Urothelium cell line (cell line): Measurements from ENCODE around the gene SFSWAP.
A peak's percentile ranks its signal among the peaks of the same experiment; 100 is the strongest.
"Not testable (repeated sequence)": the region's sequence is repeated elsewhere in the genome, so short reads cannot be mapped to it uniquely, and the experiment has no call there.

ENCODE experiments used
- DNase-seq: peaks from one replicate; pipeline ENCODE4 v3.0.0; 2011; ENCODE audit warnings: low spot score, mixed read lengths
- FAIRE-seq: peaks from 2 replicates; lab custom pipeline; 2011; peaks lifted over from hg19 to GRCh38; lab: Jason Lieb, UNC

SFSWAP gene

DNA sequence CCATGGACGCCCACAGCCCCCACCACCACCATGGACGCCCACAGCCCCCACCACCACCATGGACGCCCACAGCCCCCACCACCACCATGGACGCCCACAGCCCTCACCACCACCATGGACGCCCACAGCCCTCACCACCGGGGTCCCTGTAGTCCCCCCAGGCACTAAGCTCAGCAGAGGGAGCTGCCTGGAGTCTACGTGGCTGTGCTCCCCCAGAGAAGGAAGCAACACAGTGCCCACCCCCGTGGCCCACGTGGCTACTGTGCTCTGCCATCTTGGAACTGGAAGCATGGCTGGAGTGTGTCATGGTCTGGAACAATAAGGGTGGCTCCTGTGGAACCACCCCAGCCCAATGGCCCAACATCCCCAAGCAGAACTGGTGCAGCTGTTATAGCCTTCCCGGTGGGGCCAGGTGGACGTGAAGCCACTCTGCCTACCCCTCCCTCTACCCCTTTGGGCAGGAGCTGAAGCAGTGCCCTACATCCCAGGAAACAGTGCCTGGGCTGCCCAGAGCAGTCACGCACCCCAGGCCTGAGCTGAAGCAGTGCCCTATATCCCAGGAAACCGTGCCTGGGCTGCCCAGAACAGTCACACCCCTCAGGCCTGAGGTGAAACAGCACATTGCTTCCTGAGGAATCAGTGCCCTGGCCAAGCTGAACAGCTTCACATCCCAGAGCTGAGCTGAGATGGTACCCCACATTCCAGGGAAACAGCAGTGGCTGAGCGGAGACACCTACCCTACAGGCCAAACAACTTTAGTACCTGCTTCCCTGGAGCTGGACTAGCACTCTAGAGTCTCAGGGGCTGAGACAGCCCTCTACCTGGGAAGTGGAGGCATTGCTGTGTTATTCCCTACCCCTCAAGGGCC is 9.0 kb upstream of the SFSWAP start:
- FAIRE-seq (no peak), DNase-seq (no peak)

DNA sequence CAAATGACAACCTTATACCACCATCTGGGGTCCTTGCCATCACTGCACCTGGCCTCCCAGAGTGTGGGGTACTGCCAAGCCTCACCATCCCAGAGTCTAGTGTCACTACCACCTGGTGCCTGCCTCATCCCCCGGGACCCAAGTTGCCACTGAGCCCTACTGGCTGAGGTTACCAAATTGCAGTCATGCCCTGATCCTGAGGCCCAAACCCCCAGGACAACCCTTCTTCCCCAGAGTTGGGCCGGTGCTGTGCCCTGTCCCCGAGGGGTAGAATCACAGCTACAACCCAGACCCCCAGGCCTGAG is 8.4 kb upstream of the SFSWAP start:
- FAIRE-seq: no peak
- no peak for DNase-seq

DNA sequence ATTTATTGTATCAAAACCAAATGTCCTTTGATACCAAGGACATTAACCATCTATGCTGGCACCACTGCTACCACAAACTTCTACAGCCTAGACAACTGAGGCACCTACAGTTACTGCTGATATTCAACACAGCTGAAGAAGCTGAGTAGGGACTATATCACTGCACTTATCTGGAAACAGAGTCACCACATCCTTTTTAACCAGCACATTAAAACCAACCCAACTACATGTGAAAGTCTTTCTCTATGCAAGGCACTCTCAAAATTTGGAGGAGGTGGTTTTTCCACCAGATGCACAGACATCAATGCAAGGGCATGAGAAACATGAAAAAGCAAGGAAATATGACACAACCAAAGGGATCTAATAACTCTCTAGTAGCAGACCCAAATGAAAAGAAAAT is 7.7 kb upstream of the SFSWAP start:
- no peak for FAIRE-seq
- DNase-seq: no peak

DNA sequence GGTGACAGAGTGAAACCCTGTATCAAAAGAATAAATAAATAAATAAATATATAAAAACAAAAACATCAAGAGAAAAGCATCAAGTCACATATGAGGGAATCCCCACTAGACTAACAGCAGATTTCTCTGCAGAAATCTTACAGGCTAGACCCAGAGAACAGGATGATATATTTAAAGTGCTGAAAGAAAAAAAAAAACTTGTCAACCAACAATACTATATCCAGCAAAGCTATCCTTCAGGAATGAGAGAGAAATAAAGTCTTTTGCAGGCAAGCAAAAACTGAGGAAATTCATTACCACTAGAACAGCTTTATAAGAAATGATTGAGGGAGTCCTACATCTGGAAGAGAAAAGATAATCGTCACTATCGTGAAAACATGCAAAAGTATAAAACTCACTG is 6.4 kb upstream of the SFSWAP start:
- DNase-seq: no peak
- no peak for FAIRE-seq

DNA sequence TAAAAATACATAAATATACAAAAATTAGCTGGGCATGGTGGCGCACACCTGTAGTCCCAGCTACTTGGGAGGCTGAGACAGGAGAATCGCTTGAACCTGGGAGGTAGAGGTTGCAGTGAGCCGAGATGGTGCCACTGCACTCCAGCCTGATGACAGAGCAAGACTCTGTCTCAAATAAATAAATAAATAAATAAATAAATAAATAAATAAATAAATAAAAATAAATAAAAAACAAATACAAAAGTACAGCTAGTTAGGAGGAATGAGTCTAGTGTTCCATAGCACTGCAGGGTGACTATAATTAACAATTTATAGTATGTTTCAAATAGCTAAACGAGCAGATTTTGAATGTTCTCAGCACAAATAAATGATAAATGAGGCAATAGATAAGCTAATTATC is 4.2 kb upstream of the SFSWAP start:
- not testable (repeated sequence) for FAIRE-seq, DNase-seq

DNA sequence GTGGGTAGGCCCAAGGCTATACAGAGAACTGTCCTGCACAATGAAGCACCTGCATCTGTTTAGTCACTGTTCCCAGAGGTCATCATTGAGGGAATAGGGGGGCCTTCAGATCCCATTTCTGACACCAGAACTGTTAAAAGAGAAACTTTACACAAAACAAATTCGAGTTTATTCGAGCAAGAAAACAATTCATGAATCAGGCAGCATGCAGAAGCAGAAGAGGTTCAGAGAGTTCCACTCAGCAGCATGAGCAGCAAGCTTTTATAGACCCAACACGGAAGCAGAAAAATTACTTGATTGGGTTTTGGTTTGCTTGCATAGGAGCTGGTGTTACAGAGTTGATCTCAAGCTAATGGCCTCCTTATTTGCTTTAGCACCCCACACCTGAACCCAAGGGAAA is 1.7 kb upstream of the SFSWAP start:
- DNase-seq: no peak
- FAIRE-seq: no peak

DNA sequence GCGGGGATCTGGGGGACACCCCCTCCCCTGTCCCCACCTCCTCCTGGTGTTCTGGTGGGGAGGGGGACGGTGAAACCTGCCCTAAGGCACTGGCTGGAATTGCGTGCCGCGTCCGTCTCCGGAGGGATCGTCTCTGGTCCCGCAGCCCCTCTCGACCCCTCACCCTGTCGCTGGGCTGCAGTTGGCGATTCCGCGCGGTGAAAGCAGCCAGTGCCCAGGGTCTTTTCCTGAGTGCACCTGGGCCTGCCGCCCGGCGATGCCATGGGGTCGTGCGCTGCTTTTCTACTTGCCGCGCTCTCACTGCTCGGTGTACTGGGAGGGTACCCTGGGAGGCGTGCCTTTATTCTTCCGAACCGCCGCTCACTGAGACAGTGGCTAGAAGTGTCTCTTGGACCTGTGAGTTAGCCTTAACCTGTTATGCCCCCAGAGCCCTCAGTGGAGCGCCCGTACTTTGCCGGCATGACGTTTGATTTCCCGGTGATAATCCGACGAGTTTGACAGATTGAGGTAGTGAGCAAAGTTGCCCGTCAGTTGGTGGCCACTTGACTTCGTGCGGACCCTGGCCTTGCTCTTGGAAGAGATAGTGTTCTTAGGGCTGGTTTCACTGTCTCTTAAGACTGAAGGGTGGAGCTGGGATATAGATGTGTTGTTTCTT is 788 bp downstream of the SFSWAP start:
- DNase-seq (no peak), FAIRE-seq (no peak)

DNA sequence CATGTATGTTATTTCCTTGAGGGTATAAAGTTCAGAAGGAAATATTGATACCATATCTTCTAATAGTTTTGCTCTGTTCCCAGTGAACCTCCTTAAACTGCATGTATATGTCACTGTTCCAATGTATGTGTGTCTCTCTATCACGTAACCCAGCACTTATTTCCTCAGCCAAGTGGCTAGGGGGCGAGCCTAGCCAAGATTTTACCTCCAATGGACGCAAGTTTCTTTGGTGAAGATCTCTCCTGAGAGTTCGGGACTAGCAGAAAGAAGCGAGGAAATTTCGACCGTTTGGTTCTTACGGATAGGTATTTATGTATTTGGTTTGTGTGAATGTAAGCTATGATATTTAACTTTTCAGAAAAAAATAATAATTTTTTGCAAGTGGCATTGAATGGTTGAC is 2.5 kb downstream of the SFSWAP start:
- FAIRE-seq (no peak), DNase-seq (no peak)

DNA sequence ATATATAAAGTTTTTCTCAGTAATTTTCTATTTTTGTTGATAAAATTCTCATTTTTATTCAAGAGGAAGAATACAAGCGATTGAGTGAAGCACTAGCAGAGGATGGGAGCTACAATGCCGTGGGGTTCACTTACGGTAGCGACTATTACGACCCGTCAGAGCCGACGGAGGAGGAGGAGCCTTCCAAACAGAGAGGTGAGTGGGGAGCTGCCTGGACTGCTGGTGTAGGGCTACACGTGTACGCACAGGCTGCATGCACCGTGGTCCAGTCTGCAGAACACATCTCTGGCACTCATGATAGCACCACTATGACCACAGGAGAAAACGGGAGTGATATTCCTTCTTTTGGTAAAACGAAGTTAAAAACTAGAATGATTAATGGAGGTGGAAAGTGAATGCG is 3.9 kb downstream of the SFSWAP start:
- DNase-seq: no peak
- no peak for FAIRE-seq

DNA sequence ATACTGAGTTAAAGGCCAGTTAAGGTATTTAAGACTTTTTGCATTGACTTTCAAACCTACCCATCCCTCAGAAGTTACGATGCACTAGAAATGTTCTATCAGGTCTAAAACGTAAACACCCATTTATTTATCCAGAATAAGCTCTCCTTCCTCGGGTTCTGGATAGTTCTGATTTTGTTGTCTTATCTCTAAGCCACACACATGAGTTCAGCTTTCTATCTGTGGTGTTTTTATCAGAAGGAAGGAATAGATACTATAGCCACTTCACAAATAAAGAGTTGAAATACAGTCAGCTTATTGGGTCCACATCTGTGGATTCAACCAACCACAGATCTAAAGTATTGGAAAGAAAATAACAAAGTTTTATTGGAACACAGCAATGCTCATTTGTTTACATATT is 5.4 kb downstream of the SFSWAP start:
- no peak for FAIRE-seq
- no peak for DNase-seq

DNA sequence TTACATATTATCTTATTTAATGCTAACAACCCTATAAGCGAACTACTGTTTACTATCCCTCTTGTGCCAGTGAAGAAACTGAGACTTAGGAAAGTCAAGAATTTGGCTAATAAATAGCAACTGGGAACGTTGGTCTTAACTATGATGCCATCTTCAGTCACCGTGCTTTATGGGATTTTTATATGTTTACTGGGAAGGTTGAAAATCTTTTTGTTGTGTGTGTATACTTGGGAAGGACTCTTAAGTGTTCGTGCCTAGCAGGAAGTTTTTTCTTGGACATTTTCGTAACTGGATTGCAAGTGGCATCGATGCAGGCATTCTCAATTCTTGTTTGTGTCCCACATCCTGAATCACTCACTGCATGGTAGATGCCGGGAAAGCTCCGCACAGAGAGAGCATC is 9.4 kb downstream of the SFSWAP start:
- peak; percentile 53 for FAIRE-seq
- DNase-seq: no peak

DNA sequence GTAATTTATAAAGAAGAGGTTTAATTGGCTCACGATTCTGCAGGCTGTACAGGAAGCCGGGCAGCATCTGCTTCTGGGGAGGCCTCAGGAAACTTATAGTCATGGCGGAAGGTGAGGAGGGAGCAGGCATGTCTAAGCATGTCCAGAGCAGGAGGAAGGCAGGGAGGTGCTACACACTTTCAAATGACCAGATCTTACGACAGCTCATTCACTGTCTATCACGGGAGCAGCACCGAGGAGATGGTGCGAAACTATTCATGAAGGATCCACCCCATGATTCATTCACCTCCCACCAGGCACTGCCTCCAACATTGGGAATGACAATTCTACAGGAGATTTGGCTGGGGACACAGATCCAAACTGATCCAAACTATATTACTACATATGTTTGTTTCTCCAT is 10.0 kb downstream of the SFSWAP start:
- DNase-seq (no peak), FAIRE-seq (no peak)

DNA sequence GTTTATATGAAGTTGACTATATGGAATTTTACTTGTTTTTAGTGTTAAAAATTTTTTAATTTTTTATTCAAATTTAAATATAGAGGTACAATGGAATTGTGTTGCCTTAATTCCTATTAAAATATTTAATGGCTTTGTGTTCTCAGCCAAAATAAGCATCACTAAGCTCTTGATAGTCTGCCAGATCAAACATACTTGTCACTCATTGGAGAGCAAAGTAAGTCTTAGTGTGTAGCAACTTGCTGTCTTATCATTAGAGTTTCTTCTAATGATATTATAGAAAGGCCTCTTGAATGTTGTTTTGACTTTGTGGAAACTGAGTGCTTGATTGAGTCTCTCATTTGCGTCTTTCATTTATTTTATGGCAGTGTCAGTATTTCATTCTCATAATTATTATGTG is 10.7 kb downstream of the SFSWAP start:
- FAIRE-seq: no peak
- DNase-seq: no peak

DNA sequence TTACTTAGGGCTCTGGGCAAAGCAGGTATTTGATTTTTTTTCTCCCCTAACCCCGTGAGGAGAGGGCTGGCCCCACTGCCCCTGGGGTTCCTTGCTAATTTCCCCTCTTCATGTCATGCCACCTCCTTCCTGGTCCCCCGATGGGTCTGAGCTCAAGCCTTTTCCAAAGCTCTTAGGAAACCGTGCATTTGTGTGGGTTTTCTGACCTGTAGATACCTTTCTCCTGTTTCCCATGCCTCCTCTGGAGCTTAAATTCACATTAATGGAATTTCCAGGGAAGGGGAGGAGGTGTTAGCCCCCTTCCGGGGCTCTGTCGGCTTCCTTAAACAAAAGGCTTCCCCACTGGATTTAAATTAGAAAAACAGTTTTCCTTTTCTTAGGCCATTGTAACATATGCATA is 12.6 kb downstream of the SFSWAP start:
- no peak for DNase-seq
- FAIRE-seq: no peak

DNA sequence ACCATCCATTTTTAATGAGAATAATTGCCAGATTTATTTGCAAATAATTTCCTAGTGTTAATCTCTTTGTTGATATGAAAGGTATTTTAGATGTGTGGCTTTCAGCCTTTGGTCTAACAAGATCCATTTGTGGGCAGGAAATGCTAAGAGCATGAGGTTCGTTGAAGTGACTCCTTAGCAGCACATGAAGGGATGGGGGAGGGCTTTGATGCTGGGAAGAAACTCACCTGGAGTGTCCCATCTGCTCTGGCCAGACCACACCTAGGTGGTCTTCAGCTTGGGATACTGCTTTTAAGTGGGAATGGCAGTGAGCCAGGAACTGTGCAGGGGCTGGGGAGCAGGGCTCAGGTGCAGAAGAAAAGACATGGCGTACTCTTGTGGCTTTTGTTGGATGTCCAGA is 13.6 kb downstream of the SFSWAP start:
- FAIRE-seq: no peak
- no peak for DNase-seq

DNA sequence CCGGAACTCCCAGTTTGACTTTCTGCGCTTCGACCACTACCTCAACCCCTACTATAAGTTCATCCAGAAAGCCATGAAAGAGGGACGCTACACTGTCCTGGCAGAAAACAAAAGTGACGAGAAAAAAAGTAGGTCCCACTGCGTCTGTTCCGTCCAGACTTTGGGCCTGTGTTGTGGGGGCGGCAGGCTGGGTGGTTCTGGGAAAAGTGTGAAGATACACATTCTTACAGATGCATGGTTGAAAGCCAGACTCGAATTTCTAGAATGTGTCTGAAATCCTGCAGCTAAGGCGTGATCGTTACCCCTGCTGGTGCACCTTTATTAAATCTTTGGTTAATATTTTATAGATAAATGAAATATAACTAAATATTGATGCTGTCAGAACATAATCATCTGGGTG is 14.6 kb downstream of the SFSWAP start:
- DNase-seq: no peak
- no peak for FAIRE-seq

DNA sequence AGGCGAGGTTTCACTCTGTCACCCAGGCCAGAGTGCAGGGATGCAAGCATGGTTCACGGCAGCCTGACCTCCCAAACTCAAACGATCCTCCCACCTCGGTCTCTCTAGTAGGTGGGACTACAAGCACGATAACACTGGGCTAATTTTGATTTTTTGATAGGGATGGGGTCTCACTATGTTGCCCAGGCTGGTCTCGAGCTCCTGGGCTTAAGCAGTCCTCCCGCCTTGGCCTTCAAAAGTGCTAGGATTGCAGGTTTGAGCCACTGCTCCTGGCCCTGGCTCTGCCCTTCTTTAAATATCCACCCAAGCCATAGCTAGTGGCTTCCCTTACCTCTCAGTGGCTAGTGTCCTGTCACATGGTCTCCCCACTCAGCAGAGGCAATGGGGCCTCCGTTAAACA is 17.8 kb downstream of the SFSWAP start:
- FAIRE-seq: no peak
- DNase-seq: no peak

DNA sequence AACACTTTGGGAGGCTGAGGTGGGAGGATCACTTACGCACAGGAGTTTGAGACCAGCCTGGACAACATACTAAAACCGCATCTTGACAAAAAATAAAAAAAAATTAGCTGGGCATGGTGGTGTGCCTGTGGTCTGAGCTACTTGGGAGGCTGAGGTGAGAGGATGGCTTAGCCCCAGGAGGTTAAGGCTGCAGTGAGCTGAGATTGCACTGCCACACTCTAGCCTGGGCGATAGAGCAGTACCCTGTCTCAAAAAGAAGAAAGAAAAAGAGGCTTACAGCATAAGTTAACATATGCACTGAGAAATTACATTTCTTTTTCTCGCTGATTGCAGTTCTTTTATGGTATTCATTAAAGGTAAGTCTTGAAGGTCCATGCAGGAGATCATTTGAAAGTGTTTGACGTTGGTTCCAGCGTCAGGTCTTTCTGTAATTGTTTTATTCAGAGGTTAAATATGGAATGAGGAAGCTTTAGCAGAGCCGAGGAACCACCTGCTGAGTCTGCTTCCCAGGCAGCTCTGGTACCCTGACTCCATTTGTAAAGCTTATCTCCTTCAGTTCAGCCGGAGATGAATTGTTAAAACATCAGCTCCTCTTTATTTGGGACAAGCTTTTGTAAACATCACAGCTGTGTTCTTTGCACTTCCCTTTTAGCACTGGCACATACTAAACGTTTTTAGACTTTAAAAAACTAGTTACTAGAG is 18.5 kb downstream of the SFSWAP start:
- FAIRE-seq: no peak
- no peak for DNase-seq

DNA sequence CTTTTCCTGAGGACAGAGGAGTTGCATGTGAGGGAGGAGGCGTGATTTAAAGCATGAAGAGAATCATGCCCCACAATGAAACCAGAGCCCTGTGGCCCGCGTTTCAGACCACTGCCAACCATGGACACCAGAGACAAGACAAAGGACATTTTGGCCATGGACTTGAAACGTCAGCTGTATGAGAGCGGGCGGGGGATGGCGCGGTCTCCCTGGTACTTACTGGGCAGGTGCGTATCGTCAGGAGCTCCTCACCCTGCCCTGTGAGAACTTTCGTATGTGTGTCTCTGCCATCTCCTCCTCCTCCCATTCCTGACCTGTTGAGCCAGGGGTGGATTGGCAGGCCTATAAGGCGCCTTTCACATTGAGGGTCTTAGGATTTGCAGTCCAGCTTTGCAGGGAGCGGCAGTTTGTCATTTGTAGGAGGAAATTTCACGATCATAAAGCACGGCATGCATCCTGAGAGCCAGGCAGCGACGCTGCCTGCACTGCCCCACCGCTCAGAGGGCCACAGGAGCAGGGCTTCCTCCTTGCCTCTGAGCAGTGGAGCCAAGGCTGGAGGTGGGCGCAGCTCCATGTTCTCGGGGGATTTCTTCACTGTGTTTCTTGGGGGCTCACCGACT is 22.2 kb downstream of the SFSWAP start:
- DNase-seq: no peak
- no peak for FAIRE-seq

DNA sequence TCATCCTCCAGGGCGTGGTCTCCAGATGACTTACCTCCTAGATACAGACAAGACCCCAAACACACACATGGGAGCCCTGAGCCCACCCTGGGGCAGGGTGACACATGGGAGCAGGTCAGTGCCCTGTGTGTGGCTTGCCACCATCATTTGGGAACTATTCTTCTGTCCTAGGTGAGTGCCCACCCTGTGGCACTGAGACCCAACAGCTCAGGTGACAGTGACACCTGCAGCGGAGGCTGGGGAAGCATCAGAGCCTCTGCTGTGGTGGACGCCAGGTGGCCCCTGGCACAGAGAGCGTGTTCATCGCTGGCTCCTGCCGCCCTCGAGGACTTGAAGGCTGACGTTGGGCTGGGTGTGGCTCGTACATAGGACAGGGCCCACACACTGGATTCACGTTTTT is 23.0 kb downstream of the SFSWAP start:
- DNase-seq (no peak), FAIRE-seq (no peak)

DNA sequence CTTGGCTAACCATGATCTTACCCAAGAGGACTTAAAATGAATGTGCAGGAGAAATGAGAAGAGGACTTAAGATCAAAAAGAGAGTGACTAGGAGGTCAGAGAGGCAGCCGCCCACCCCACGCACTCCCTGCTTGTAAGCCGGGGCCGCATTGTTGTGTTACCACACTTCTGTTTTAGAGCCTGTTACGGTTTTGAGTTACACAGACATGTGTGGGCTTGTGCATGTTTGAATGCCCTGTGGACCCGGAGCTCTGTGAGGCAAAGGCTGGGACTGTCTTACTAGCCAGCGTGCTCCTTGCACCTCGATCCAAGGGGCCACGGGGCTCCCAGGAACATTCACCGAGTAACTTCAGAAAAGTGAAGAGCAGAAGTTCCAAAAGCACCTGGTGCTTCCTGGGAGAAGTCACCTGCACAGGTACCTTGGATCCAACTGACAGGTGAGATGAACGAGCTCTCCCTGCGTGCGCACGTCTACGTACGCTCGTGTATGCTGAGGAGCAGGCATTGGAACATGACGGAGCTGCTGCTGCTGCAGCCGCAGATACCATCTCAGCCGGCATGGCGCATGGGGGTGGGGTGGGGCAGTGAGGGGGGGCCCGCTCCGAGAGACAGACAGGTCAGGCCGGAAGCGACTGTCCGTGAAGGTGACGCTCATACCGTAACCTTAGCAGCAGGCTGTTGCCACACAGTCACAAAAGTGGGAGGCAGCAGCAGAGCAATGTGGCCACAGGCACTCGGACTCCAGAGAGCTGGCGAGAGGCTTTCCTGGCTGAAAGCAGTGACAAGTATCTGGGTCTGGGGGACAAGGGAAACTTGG is 23.7 kb downstream of the SFSWAP start:
- FAIRE-seq: no peak
- DNase-seq: no peak
